Nucleus accumbens (tissue), 56 donors: ENCODE results near the gene CTNNA3.

Experiments
- DNase-seq, 56 donors: peaks; one replicate each; lab custom pipeline; 2025; lab: John Stamatoyannopoulos, UW

The CTNNA3 gene

GRCh38 chr10:66534866-66535265 is 1161.1 kb downstream of the CTNNA3 start:
- no peak for DNase-seq

GRCh38 chr10:66521506-66521905 is 1174.5 kb downstream of the CTNNA3 start:
- no peak for DNase-seq

GRCh38 chr10:66519616-66520015 is 1176.4 kb downstream of the CTNNA3 start:
- no peak for DNase-seq

GRCh38 chr10:66514666-66515065 is 1181.3 kb downstream of the CTNNA3 start:
- DNase-seq: no peak

GRCh38 chr10:66513504-66513903 is 1182.5 kb downstream of the CTNNA3 start:
- no peak for DNase-seq

GRCh38 chr10:66505003-66505657 is 1190.9 kb downstream of the CTNNA3 start:
- DNase-seq: no peak

- DNase-seq: no peak
Observed at GRCh38 chr10:66501356-66501755, 1194.6 kb downstream of the CTNNA3 start.

GRCh38 chr10:66483966-66484365 is 1212.0 kb downstream of the CTNNA3 start:
- no peak for DNase-seq

- no peak for DNase-seq
Observed at GRCh38 chr10:66472156-66472555, 1223.8 kb downstream of the CTNNA3 start.

GRCh38 chr10:66467042-66467441 is 1229.0 kb downstream of the CTNNA3 start:
- DNase-seq: no peak

GRCh38 chr10:66466622-66467021 is 1229.4 kb downstream of the CTNNA3 start:
- no peak for DNase-seq

- DNase-seq: no peak
Observed at GRCh38 chr10:66463611-66464010, 1232.4 kb downstream of the CTNNA3 start.

GRCh38 chr10:66457629-66458028 is 1238.4 kb downstream of the CTNNA3 start:
- no peak for DNase-seq

- DNase-seq: no peak
Observed at GRCh38 chr10:66455304-66455703, 1240.7 kb downstream of the CTNNA3 start.

- no peak for DNase-seq
Observed at GRCh38 chr10:66440568-66440967, 1255.4 kb downstream of the CTNNA3 start.

- DNase-seq: no peak
Observed at GRCh38 chr10:66414943-66415342, 1281.1 kb downstream of the CTNNA3 start.

GRCh38 chr10:66405566-66405965 is 1290.4 kb downstream of the CTNNA3 start:
- DNase-seq: no peak

GRCh38 chr10:66398669-66399068 is 1297.3 kb downstream of the CTNNA3 start:
- no peak for DNase-seq

GRCh38 chr10:66394342-66395063 is 1301.5 kb downstream of the CTNNA3 start:
- no peak for DNase-seq

GRCh38 chr10:66390926-66391325 is 1305.1 kb downstream of the CTNNA3 start:
- DNase-seq: no peak

GRCh38 chr10:66381045-66381444 is 1315.0 kb downstream of the CTNNA3 start:
- DNase-seq: no peak
